Epithelial cell of esophagus (primary cell): ENCODE measurements around the gene SND1.

Source experiments
- DNase-seq: peaks from one replicate; pipeline ENCODE4 v3.0.0; 2010; ENCODE audit warnings: low read depth
- H3K4me3 ChIP-seq: 2 replicates; pipeline ENCODE4 v1.5.1; 2011; ENCODE audit warnings: mild to moderate bottlenecking, low read length, control low read depth
- TF ChIP-seq, protein P1 (sequence below): IDR thresholded peaks from 2 replicates; pipeline ENCODE4 v1.5.1; 2011; ENCODE audit warnings: low read depth, mild to moderate bottlenecking, low read length, control low read depth, inconsistent platforms; ENCODE audit not compliant: insufficient read depth; ENCODE audit errors: missing control alignments

The SND1 gene

DNA sequence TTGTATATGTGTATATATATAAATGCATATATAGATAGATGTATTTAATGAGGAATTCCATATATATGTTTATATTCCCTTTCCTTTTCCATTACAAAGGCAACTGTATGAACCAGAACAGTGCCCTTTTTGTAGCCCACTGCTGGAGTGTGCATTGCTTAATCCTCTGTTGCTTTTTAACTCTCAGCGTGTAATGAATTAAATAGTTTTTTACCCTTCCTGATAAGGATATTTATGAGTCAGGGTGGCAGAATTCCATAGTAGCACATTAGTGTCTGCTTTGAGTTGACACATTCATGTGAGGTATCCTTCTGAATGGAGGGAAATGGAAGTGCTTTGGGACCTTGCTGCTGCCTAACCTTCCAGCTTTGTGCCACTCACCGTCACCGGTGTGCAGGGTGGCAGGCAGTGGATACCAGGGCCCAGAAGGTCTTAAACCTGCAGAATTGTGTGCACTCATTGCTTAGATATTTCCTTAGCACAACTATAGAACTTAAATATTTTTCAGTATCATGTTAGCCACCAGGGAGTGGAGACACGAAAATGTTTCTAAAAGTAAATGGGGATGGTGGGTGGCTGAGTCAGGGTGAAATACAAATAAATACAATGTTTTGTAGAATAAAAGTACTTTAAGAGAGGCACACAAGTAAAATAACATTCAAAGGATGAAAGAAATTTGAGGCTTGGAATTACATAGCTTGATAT, 117.9 kb downstream of the SND1 start:
- H3K4me3 ChIP-seq = no peak overlapping the region
- TF ChIP-seq, protein P1, sequence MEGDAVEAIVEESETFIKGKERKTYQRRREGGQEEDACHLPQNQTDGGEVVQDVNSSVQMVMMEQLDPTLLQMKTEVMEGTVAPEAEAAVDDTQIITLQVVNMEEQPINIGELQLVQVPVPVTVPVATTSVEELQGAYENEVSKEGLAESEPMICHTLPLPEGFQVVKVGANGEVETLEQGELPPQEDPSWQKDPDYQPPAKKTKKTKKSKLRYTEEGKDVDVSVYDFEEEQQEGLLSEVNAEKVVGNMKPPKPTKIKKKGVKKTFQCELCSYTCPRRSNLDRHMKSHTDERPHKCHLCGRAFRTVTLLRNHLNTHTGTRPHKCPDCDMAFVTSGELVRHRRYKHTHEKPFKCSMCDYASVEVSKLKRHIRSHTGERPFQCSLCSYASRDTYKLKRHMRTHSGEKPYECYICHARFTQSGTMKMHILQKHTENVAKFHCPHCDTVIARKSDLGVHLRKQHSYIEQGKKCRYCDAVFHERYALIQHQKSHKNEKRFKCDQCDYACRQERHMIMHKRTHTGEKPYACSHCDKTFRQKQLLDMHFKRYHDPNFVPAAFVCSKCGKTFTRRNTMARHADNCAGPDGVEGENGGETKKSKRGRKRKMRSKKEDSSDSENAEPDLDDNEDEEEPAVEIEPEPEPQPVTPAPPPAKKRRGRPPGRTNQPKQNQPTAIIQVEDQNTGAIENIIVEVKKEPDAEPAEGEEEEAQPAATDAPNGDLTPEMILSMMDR = no peak
- peak; percentile 10 for DNase-seq

DNA sequence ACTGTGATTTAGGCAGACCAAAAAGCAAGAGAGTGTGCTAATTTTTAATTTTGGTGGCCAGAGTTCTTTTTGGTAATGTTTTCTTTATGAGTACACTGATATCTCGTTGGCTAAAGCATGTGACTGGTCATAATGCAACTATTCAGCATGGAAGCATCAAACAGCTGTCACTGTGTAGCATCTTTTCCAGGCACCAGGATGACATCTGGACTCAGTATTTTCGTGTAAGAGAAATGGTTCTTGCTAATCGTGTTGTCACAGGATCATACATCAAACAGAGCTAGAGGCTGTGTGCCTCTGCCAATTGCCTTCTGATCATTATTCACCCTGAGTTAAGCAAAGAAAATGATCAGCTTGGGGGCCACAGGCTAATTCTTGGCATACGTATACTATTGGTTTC, 118.9 kb downstream of the SND1 start:
- H3K4me3 ChIP-seq = no peak overlapping the region
- DNase-seq = no peak
- TF ChIP-seq, protein P1 = no peak

DNA sequence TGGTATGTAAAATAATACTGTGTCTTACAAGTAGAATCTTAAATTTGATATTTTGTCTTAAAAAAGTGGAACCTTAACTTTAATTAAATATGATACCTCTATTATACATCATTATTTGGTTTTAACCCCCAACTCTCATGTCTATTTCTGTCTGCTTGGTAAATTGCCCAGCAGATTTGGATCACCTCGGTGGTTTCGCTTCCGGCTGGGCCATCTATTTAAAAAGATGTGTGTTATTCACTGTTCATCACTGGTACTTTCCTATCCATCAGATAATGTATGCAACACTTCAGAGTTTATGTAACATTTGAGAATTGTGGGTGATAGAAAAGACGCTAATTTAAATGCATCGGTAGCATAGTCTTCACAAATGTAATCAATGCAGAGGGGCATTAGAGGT, 119.7 kb downstream of the SND1 start:
- TF ChIP-seq, protein P1 = no peak
- H3K4me3 ChIP-seq = no peak overlapping the region
- no peak for DNase-seq

- TF ChIP-seq, protein P1 = no peak
- no peak for DNase-seq
- no peak overlapping the region for H3K4me3 ChIP-seq
These were observed 124.9 kb downstream of the SND1 start for GRCh38 chr7:127776776-127777386.

DNA sequence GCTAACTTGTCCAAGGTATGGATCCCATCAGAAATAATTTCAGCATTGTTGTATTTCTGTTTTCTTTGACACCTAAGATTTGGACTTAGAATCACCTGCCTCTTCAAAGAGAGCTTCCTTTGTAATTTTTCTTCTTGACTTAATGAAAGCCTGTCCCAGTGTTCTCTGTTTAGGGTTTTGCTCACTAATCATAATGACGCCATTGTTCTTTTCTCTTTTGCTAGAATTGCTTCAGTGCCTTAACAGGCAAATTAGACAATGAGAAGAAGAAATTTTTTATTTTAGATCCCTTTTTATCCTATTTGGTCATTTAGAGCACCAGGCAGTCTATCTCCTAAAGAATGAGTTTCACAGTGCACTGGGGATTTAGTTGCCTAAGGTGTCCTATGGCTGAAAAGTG, 128.5 kb downstream of the SND1 start:
- TF ChIP-seq, protein P1 = no peak
- DNase-seq = no peak
- no peak overlapping the region for H3K4me3 ChIP-seq

DNA sequence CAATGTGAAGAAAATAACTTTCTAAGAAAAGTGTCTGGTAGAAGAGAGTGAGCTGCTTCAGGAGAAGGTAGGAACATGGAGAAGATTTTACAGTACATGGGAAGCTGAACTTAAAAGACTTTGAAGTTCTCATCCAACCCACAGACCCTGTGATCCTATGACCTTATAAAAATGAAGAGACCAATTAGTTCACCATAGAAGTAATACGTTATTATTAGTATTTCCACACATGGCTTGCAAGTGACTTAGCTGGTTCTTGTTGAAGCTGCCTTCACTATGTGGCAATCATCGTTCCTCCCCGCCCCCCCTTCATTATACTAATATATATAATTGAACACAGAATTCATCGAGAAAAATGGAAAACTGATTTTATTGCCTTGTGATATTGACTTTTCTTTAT, 129.1 kb downstream of the SND1 start:
- no peak overlapping the region for H3K4me3 ChIP-seq
- DNase-seq = no peak

GRCh38 chr7:127782075-127782474, 130.1 kb downstream of the SND1 start:
- DNase-seq = no peak
- no peak overlapping the region for H3K4me3 ChIP-seq
- TF ChIP-seq, protein P1 = no peak

More for the DNA sequence above, 129.1 kb downstream of the SND1 start:
- TF ChIP-seq, protein P1 = no peak
